ENCODE results near the gene ITGA3.
"Not testable (repeated sequence)": the region's sequence is repeated elsewhere in the genome, so short reads cannot be mapped to it uniquely, and the experiment has no call there.

The ITGA3 gene

GRCh38 chr17:50035421-50035879 is 20.5 kb upstream of the ITGA3 start:
- no peak for DNase-seq (ENCODE audit: low spot score)

- DNase-seq (ENCODE audit: low spot score), result no peak
Measured at GRCh38 chr17:50035945-50036344, 20.0 kb upstream of the ITGA3 start.

GRCh38 chr17:50036455-50037261 is 19.3 kb upstream of the ITGA3 start:
- DNase-seq (ENCODE audit: low spot score), result no peak

- DNase-seq (ENCODE audit: low spot score), result no peak
Measured at GRCh38 chr17:50037321-50038107, 18.4 kb upstream of the ITGA3 start.

- no peak for DNase-seq (ENCODE audit: low spot score)
Measured at GRCh38 chr17:50039058-50039457, 16.9 kb upstream of the ITGA3 start.

GRCh38 chr17:50040496-50040895 is 15.4 kb upstream of the ITGA3 start:
- DNase-seq (ENCODE audit: low spot score), result not testable (repeated sequence)

- no peak for DNase-seq (ENCODE audit: low spot score)
Measured at GRCh38 chr17:50042211-50042610, 13.7 kb upstream of the ITGA3 start.

- DNase-seq (ENCODE audit: low spot score), result no peak
Measured at GRCh38 chr17:50043290-50044148, 12.4 kb upstream of the ITGA3 start.

GRCh38 chr17:50044483-50044882 is 11.4 kb upstream of the ITGA3 start:
- DNase-seq (ENCODE audit: low spot score), result no peak

- DNase-seq (ENCODE audit: low spot score), result no peak
Measured at GRCh38 chr17:50045154-50045553, 10.8 kb upstream of the ITGA3 start.

GRCh38 chr17:50046179-50046578 is 9.7 kb upstream of the ITGA3 start:
- DNase-seq (ENCODE audit: low spot score), result no peak

- no peak for DNase-seq (ENCODE audit: low spot score)
Measured at GRCh38 chr17:50046667-50047066, 9.2 kb upstream of the ITGA3 start.

- no peak for DNase-seq (ENCODE audit: low spot score)
Measured at GRCh38 chr17:50047083-50047482, 8.8 kb upstream of the ITGA3 start.

- no peak for DNase-seq (ENCODE audit: low spot score)
Measured at GRCh38 chr17:50047488-50048126, 8.3 kb upstream of the ITGA3 start.

GRCh38 chr17:50048146-50048720 is 7.7 kb upstream of the ITGA3 start:
- DNase-seq (ENCODE audit: low spot score), result no peak

GRCh38 chr17:50048988-50049387 is 6.9 kb upstream of the ITGA3 start:
- DNase-seq (ENCODE audit: low spot score), result no peak

- no peak for DNase-seq (ENCODE audit: low spot score)
Measured at GRCh38 chr17:50049636-50050035, 6.3 kb upstream of the ITGA3 start.

GRCh38 chr17:50050431-50051032 is 5.4 kb upstream of the ITGA3 start:
- no peak for DNase-seq (ENCODE audit: low spot score)

GRCh38 chr17:50051082-50051576 is 4.8 kb upstream of the ITGA3 start:
- no peak for DNase-seq (ENCODE audit: low spot score)

GRCh38 chr17:50051606-50052005 is 4.3 kb upstream of the ITGA3 start:
- DNase-seq (ENCODE audit: low spot score), result no peak
